ENCODE measurements around the gene FBRSL1. TPM values are rescaled to one million over a fixed set of nuclear protein-coding genes. Genes with fewer than 3 reads are reported as not detected.

The FBRSL1 gene
- total RNA-seq, 1 experiment from 2014 or later: 124 TPM

DNA sequence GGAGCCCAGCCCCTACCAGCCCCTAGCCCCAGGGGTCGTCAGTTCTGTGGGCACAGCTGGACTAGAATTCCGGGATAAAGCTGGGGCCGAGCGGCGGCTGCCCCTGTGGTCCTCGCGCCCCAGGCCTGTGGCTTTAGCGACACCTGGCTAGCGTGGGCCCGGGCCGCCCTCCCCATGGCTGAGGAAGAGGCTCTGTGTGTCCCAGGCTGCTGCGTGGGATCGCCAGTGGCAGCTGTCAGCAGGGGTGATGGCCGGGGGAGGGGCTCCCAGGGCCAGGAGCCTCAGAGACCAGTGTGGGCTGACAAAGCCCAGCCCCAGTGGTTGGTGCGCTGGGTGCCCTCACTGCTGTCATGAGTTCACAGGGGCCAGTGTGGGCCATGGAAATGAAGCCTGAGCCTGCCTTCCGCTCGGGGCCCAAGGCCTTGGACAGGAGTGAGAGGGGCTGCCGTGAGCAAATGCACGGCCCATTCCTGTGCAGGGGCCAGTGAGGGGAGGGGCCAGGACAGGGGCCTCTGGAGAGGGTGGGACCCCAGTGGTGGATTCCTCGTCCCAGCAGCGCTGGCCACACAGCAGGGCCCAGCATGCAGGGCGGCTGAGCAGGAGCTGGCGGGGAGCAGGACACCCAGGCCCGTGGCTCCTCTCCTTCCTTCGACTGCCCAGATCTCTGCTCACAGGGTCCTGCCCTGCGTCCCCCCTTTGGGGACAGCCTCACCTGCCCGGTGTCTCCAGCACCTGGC, 11.4 kb downstream of the FBRSL1 start:
- ChIA-PET POLR2A (no interaction called here), CTCF (no interaction called here)
- H3K9ac ChIP-seq (ENCODE audit: low read length): no peak overlapping the region

DNA sequence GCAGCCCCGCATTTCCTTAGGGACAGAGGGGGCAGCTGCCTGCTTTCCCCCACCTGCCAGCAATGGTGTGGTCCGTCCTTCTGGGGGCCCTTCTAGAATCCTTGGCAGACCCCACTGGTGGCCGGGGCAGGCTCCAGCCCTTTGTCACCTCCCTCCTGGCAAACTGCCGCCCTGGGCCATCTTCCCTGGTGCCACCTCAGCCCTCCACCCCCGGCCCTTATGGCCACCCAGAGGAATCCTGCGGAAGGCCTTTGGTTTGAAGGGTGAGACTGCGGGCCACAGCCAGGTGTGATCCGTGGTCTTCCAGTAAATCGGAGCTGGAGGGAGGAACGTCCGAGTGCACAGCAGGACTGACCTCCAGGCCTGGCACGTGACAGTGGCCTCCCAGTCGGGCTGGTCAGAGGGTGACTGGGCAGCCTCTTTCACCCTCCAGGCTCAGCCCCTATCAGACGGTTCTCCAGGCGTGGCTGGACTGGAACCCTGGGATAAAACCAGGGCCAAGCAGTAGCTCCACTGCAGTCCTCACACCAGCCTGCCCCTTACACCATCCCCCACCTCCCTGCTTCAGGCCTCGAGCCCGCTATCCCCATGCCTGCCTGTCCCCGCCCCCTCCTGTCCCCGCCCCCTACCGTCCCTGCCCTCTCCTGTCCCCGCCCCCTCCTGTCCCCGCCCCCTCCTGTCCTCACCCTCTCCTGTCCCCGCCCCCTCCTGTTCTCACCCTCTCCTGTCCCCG, 12.4 kb downstream of the FBRSL1 start:
- intact Hi-C loops (cut with micrococcal nuclease): no loop called here
- no peak overlapping the region for H2AFZ ChIP-seq (ENCODE audit: low read depth, low read length, poor library complexity, severe bottlenecking)
- peaks cover 97% of the 10 kb centered on the region for H3K79me2 ChIP-seq (ENCODE audit: insufficient read depth, low read length)
- H3K27me3 ChIP-seq (ENCODE audit: insufficient read depth, low read length): no peaks in the 10 kb centered on the region
- H3K9me2 ChIP-seq (ENCODE audit: insufficient read depth): no peaks in the 10 kb centered on the region
- TF ChIP-seq JUND (IDR thresholded peaks at IDR 0.05) (no peak), EZH2phosphoT487 (IDR thresholded peaks at IDR 0.05; ENCODE audit: borderline replicate concordance) (no peak), TCF7L2 (IDR thresholded peaks at IDR 0.05; ENCODE audit: borderline replicate concordance, extremely low read depth, insufficient read depth, insufficient read length) (no peak), SP1 (IDR thresholded peaks at IDR 0.05; ENCODE audit: low read depth) (no peak), ZNF274 (IDR thresholded peaks at IDR 0.05; ENCODE audit: low read depth, low read length) (no peak), EGR1 (IDR thresholded peaks at IDR 0.05; ENCODE audit: low read depth) (no peak), EZH2 (IDR thresholded peaks at IDR 0.05) (no peak), CBX3 (IDR thresholded peaks at IDR 0.05; ENCODE audit: low read depth) (no peak), POLR2AphosphoS5 (IDR thresholded peaks at IDR 0.05; ENCODE audit: low read depth, low read length) (no peak)
- TF ChIP-seq, protein P1, sequence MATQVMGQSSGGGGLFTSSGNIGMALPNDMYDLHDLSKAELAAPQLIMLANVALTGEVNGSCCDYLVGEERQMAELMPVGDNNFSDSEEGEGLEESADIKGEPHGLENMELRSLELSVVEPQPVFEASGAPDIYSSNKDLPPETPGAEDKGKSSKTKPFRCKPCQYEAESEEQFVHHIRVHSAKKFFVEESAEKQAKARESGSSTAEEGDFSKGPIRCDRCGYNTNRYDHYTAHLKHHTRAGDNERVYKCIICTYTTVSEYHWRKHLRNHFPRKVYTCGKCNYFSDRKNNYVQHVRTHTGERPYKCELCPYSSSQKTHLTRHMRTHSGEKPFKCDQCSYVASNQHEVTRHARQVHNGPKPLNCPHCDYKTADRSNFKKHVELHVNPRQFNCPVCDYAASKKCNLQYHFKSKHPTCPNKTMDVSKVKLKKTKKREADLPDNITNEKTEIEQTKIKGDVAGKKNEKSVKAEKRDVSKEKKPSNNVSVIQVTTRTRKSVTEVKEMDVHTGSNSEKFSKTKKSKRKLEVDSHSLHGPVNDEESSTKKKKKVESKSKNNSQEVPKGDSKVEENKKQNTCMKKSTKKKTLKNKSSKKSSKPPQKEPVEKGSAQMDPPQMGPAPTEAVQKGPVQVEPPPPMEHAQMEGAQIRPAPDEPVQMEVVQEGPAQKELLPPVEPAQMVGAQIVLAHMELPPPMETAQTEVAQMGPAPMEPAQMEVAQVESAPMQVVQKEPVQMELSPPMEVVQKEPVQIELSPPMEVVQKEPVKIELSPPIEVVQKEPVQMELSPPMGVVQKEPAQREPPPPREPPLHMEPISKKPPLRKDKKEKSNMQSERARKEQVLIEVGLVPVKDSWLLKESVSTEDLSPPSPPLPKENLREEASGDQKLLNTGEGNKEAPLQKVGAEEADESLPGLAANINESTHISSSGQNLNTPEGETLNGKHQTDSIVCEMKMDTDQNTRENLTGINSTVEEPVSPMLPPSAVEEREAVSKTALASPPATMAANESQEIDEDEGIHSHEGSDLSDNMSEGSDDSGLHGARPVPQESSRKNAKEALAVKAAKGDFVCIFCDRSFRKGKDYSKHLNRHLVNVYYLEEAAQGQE (IDR thresholded peaks at IDR 0.05; ENCODE audit: low read depth): no peak
- TF ChIP-seq, protein P2, sequence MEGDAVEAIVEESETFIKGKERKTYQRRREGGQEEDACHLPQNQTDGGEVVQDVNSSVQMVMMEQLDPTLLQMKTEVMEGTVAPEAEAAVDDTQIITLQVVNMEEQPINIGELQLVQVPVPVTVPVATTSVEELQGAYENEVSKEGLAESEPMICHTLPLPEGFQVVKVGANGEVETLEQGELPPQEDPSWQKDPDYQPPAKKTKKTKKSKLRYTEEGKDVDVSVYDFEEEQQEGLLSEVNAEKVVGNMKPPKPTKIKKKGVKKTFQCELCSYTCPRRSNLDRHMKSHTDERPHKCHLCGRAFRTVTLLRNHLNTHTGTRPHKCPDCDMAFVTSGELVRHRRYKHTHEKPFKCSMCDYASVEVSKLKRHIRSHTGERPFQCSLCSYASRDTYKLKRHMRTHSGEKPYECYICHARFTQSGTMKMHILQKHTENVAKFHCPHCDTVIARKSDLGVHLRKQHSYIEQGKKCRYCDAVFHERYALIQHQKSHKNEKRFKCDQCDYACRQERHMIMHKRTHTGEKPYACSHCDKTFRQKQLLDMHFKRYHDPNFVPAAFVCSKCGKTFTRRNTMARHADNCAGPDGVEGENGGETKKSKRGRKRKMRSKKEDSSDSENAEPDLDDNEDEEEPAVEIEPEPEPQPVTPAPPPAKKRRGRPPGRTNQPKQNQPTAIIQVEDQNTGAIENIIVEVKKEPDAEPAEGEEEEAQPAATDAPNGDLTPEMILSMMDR (IDR thresholded peaks at IDR 0.05 in 2 of 3, conservative IDR thresholded peaks at IDR 0.05 in 1 of 3; ENCODE audit: borderline replicate concordance in 1 of 3, insufficient read depth in 1 of 3, low read depth in 2 of 3, low read length in 2 of 3): no peak
- ATAC-seq (peak; percentile 67), DNase-seq (ENCODE audit: low read depth, low spot score) (peak; percentile 18)
- no peak overlapping the region for H3K9ac ChIP-seq (ENCODE audit: low read length)
- H4K20me1 ChIP-seq (ENCODE audit: insufficient read depth): peaks cover 13% of the 10 kb centered on the region; the same call in 1 of the 2 replicates
- no peaks in the 10 kb centered on the region for H3K9me3 ChIP-seq (ENCODE audit: control insufficient read depth in 1 of 2, insufficient read depth in 1 of 2, low read depth in 1 of 2, low read length in 2 of 2)
- no peaks in the 10 kb centered on the region for H3K36me3 ChIP-seq (ENCODE audit: control insufficient read depth in 1 of 2, insufficient read depth in 2 of 2, low read length in 2 of 2)
- CTCF ChIA-PET: no interaction called here
- no peak overlapping the region for H3K4me3 ChIP-seq (replicated peaks in 1 of 2; ENCODE audit: low read depth in 1 of 2, low read length in 2 of 2)
- no TSS peak for BruUV-seq (replicated peaks)
- peaks cover 17 to 27% of the 10 kb centered on the region in 2 experiments for H3K4me1 ChIP-seq (ENCODE audit: control insufficient read depth in 1 of 2, insufficient read depth in 2 of 2, low read length in 2 of 2)
- H3K4me2 ChIP-seq (ENCODE audit: low read length): peak overlapping the region; percentile 45; the same call in 1 of the 2 replicates
- H3K27ac ChIP-seq (ENCODE audit: low read depth, low read length): no peak overlapping the region; the same call in 1 of the 2 replicates
- POLR2A ChIA-PET: no interaction called here
- RAD21 ChIA-PET (ENCODE audit: low non-redundant PET in 1 of 2, low total read pairs in 2 of 2, uncharacterized antibody in 2 of 2, unreplicated experiment in 2 of 2): no interaction called here

More for the DNA sequence above, 11.4 kb downstream of the FBRSL1 start:
- peaks cover 17 to 27% of the 10 kb centered on the region in 2 experiments for H3K4me1 ChIP-seq (ENCODE audit: control insufficient read depth in 1 of 2, insufficient read depth in 2 of 2, low read length in 2 of 2)
- no peaks in the 10 kb centered on the region for H3K9me3 ChIP-seq (ENCODE audit: control insufficient read depth in 1 of 2, insufficient read depth in 1 of 2, low read depth in 1 of 2, low read length in 2 of 2)
- no peak overlapping the region for H2AFZ ChIP-seq (ENCODE audit: low read depth, low read length, poor library complexity, severe bottlenecking)
- no peak overlapping the region for H3K27ac ChIP-seq (ENCODE audit: low read depth, low read length)
- no peaks in the 10 kb centered on the region for H3K9me2 ChIP-seq (ENCODE audit: insufficient read depth)
- no peak overlapping the region for H3K4me3 ChIP-seq (replicated peaks in 1 of 2; ENCODE audit: low read depth in 1 of 2, low read length in 2 of 2)
- BruUV-seq (replicated peaks): no TSS peak
- ATAC-seq (no peak), DNase-seq (ENCODE audit: low read depth, low spot score) (no peak)
- RAD21 ChIA-PET (ENCODE audit: low non-redundant PET in 1 of 2, low total read pairs in 2 of 2, uncharacterized antibody in 2 of 2, unreplicated experiment in 2 of 2): no interaction called here
- H3K4me2 ChIP-seq (ENCODE audit: low read length): no peak overlapping the region
- no peak for TF ChIP-seq POLR2A (IDR thresholded peaks at IDR 0.05; ENCODE audit: borderline replicate concordance, extremely low read depth, insufficient read depth, insufficient read length)
- no peaks in the 10 kb centered on the region for H3K36me3 ChIP-seq (ENCODE audit: control insufficient read depth in 1 of 2, insufficient read depth in 2 of 2, low read length in 2 of 2)
- no peaks in the 10 kb centered on the region for H3K27me3 ChIP-seq (ENCODE audit: insufficient read depth, low read length)
- peaks cover 13% of the 10 kb centered on the region; the same call in 1 of the 2 replicates for H4K20me1 ChIP-seq (ENCODE audit: insufficient read depth)
- intact Hi-C loops (cut with micrococcal nuclease): no loop called here
- H3K79me2 ChIP-seq (ENCODE audit: insufficient read depth, low read length): peaks cover 98% of the 10 kb centered on the region
